Activated T-helper 1 cell treated with anti-CD3 and anti-CD28 coated beads, Interleukin-2, amount 50 U/mL, for 16 hours (primary cell): Measurements from ENCODE around the gene MCM9.
"Not testable (repeated sequence)": the region's sequence is repeated elsewhere in the genome, so short reads cannot be mapped to it uniquely, and the experiment has no call there.

Source experiments
- DNase-seq, 2 donors: peaks; one replicate each; pipeline ENCODE4 v3.0.0-alpha.2; 2020; ENCODE audit warnings: low read depth in 1 of 2, low spot score in 1 of 2

MCM9 gene

DNA sequence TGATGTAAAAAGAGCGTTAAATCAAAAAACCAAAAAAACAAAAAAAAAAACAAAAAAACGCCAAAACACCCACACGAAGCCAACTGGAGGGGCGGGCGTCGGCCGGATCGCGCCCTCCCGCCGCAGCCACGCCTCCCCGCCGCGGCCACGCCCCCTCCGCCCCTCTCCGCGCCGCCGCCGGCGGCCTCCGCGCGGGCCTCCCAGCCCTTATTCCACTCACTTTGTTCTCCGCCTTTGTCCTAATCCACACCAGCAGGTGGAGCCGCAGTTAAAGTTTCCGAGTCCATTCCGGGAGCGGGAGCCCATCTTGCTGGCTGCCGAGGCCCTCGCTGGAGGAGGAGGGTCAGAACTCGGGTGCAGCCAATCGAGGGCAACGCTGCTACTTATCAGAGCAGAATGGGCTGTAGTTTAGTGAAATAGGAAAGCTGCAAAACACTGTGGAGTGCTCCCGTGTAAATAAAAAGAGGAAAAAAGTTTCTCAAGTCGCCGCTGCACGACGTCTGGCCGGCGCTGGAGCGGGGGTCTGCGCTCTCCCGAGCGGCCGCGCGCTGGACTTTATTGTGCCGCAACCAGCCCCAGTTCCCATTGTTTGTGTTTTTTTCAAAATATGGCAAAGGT, 41.0 kb downstream of the MCM9 start, which contains the start of gene ASF1A:
ASF1A (plus strand) TSS at position 346 of the 618 bp plus-strand sequence; CDS start at position 608, 262 bp downstream.
- DNase-seq: peak; percentile 87 to 91

GRCh38 chr6:118893064-118893806, 41.7 kb downstream of the MCM9 start:
- peak in 1 of 2 donors; percentile 11 for DNase-seq

DNA sequence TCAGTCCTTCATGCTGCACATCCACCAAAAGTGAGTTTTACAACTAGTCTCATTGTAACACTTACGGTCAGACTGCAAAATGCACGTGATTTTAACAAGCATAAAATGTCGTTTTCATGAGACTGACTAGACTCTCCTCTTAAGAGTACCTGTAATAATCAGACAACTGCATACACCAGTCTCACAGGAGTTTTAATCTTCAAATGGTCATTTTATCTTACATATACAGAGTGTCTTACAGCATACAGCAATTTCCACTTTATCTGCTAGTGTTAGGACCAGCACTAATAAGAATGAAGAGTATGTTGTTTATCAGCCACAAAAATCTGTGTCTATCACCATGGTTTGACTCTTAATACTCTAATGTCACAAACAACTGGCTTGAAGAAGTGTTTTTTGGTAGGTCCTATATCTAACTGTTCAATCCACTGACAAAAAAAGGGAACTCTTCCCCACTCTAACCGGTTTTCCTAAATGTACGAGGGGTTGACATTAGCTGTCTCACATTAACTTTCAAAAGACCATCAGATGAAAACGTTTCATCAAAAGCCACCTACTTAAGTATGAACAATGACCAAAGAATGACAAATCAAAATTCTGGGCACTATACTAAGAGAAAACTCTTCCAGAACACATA, 42.5 kb downstream of the MCM9 start:
- DNase-seq: no peak

DNA sequence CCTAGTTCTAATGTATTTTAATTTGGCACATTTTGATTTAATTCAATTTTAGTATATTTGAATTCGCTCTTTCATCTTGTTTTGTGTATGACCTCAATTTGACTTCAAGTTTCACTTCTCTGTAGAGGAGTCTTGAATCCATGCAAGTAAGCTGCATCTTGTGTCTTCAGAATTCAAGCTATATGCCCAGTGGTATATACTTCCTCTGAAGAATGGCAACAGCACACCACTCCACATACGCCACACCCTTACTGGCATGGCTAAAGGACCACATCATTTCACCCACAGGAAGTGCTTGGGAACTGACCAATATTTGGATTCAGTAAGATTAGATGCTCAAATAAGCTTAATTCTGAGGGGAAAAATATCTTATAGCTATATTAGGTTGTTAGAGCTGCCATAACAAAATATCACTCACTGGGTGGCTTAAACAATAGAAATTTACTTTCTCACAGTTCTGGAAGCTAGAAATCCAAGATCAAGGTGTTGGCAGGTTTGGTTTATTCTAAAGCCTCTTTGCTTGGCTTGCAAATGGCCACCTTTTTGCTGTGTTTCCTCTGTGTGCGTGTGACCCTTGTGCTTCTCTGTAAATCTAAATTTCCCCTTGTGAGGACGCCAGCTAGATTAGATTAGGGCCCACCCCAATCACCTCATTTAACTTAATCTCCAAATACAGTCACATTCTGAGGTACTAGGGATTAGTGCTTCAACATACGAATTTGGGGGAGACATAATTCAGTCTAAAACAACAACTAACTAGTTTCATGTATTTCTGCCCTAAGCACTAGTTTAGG, 43.8 kb downstream of the MCM9 start:
- no peak for DNase-seq

DNA sequence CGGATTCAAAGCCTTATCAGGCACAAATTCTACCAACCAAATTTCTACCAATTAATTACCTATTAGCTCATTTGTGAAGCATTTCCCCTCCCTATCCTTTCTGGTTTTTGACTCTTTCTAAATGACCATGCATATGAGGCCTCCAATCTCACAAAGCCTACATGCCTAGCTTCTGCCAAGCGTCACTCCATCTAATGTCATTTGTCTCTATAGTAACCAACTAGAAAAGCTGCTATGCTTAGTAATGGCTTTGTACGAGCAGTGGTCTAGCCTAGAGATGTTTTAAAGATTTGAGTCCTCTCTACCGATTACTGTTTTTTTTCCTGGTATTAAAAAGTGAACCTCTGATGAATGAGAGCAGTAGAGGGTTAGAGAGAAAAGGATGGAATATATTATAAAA, 45.8 kb downstream of the MCM9 start:
- no peak for DNase-seq

- DNase-seq: no peak
These were observed 48.3 kb downstream of the MCM9 start for GRCh38 chr6:118886641-118887040.

DNA sequence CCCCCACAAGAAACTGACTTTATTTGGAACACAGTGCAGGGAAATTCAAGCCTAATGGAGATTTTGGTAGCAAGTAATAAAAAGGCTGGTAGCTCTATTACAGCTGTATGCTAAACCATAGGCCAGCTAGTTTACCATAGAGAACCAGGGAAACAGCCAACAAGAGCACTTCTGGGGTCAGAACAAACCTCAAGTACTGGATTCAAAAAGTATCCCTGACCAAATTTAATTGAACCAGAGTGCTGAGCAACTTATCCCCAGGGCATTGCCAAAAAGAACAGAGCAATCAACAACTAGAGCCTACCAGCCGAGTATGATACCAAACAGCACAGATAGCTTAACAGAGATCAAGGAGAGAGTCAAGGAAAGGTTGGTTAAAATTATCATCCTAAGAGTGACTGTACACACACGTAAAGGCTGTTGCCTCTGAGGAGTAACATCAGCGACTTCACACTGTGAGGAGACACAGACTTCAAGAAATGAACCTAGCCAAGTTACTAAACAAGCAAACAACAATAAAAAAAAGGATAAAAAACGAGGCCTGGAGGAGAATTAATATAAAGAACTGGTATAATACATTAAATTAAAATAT, 52.5 kb downstream of the MCM9 start:
- DNase-seq: no peak

GRCh38 chr6:118881440-118882313, 53.3 kb downstream of the MCM9 start:
- no peak for DNase-seq

DNA sequence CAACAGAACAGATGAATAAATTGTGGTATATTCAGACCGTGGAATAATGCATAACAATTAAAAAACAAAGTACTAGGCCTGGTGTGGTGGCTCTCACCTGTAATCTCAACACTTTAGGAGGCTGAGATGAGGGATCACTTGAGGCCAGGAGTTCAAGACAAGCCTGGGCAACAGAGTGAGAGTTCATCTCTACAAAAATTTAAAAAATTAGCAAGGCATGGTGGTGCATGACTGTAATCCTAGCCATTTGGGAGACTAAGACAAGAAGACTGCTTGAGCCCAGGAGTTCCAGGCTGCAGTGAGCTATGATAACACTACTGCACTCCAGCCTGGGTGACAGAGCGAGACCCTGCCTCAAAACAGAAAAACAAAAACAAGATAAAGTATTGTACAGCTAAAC, 57.2 kb downstream of the MCM9 start:
- no peak for DNase-seq

DNA sequence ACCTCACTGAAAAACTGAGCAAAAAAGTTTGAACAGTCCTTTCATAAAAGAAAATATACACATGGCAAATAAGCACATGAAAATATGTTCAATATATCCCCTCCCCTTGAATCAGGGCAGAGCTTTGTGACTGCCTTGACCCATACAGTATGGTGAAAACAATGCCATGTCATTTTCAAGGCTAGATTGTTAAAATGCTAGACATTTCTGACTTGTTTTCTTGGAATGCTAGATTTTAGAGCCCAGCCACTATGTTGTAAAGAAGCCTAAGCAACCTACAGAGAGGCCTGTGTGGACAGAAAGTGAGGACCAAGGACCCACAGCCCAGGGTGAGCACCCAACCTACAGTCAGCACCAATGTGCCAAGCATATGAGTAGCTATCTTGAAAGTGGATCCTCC, 58.1 kb downstream of the MCM9 start:
- DNase-seq: no peak

DNA sequence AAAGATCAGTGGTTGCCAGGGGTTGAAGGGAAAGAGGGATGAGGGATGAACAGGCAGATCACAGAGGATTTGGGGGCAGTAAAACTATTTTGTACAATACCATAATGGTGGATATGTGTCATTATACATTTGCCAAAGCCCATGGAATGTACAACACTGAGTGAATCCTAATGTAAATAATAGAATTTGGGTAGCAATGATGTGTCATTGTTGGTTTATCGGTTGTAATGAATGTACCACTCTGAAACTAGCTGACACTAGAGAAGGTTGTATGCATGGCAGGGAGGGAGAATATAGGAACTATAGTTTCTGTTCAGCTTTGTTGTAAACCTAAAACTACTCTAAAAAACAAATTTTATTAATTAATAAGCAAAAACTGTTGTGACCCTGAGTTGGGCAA, 58.8 kb downstream of the MCM9 start:
- no peak for DNase-seq

DNA sequence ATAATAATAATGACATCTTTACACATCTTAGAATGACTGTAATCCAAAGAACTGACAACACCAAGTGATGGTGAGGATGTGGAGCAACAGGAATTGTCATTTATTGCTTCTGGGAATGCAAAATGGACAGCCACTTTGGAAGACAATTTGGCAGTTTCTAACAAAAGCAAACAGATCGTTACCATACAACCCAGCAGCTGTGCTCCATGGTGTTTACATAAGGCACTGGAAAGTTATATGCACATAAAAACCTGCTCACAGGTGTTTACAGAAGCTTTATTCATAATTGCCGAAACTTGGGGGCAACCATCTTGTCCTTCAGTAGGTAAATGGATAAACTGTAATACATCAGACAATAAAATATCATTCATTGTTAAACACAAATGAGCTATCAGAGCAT, 59.3 kb downstream of the MCM9 start:
- no peak for DNase-seq

GRCh38 chr6:118873239-118873638, 61.7 kb downstream of the MCM9 start:
- DNase-seq: no peak

GRCh38 chr6:118872726-118873125, 62.2 kb downstream of the MCM9 start:
- no peak for DNase-seq

DNA sequence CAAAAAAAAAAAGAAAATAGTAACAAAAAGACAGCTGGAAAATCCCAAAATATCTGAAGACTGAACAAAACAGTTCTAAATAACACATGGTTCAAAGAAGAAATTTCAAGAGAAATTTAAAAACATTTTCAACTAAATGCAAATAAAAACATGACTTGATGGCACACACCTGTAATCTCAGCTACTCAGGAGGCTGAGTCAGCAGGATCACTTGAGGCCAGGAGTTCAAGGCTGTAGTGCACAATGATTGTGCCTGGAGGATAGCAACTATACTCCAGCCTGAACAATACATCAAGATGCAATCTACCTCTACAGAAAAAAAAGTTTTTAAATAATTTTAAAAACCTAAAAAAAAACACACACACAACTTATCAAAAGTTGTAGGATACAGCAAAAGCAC, 62.6 kb downstream of the MCM9 start:
- no peak for DNase-seq

DNA sequence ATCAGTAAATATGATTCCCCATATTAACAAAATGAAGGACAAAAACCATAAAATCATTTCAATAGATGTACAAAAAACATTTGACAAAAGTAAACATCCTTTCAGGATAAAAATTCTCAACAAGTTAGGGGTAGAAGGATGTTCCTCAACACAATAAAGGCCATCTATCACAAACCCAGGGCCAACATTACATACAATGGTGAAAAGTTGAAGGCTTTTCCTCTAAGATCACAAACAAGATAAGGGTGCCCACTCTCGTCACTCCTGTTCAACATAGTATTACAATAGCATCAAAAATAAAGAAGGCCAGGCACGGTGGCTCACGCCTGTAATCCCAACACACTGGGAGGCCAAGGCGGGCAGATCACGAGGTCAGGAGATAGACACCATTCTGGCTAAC, 63.6 kb downstream of the MCM9 start:
- no peak for DNase-seq

GRCh38 chr6:118869894-118870589, 64.9 kb downstream of the MCM9 start:
- DNase-seq: no peak

DNA sequence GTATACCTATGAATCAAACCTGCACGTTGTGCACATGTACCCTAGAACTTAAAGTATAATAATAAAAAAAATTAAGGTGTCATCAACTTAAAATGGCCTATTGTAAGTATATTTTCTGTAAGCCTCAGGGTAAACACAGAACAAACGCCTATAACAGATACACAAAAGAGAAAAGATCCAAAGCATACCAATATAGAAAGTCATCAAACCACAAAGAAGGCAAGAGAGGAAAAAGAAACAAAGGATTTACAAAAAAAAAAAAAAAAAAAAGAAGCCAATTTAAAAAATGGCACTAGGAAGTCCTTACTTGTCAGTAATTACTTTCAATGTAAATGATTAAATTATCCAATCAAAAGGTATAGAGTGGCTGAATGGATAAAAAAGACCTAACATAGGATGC, 65.6 kb downstream of the MCM9 start:
- no peak for DNase-seq

GRCh38 chr6:118868901-118869300, 66.1 kb downstream of the MCM9 start:
- DNase-seq: not testable (repeated sequence)

DNA sequence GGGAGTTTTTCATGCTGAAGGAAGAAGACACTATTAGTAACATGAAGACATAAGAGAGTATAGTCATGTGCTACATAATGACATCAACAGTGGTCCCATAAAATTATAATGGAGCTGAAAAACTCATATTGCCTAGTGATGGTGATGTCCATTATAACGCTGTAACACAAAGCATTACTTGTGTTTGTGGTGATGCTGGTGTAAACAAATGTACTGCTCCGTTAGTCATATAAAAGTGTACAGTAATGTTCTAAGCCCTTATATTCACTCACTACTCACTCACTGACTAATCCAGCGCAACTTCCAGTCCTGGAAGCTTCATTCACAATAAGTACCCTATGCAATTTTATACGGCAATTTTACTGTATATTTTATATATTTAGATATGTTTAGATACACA, 67.8 kb downstream of the MCM9 start:
- no peak for DNase-seq
